Uterus (tissue), 2 donors: ENCODE data around the gene WFDC8.

Experiments used
- CTCF ChIP-seq, 4 experiments: fragments of 200-600 bp in 2 of 4; fragments of 450-650 bp in 2 of 4; sonication (generic) in 2 of 4; IDR thresholded peaks; one replicate each; pipeline ENCODE4 v1.5.1; 2016 to 2019; ENCODE audit warnings: antibody characterized with exemption in 4 of 4, mild to moderate bottlenecking in 2 of 4, moderate library complexity in 1 of 4
- POLR2A ChIP-seq, 2 donors: fragments of 450-650 bp; IDR thresholded peaks; one replicate each; pipeline ENCODE4 v1.6.1; 2016; ENCODE audit warnings: antibody characterized with exemption in 2 of 2, mild to moderate bottlenecking in 1 of 2, moderate library complexity in 1 of 2

- TF ChIP-seq CTCF (IDR thresholded peaks at IDR 0.05) = no peak
- TF ChIP-seq POLR2A (IDR thresholded peaks at IDR 0.05) = no peak
These were observed 72.7 kb downstream of the WFDC8 start for GRCh38 chr20:45506398-45506797.
